GM23338 (cell line): ENCODE measurements around the gene SMARCC1. TPM values are rescaled to one million over a fixed set of nuclear protein-coding genes. Genes with fewer than 3 reads are reported as not detected.

Experiments used
- ATAC-seq: fragments of 200-7000 bp; cut with Tn5 transposase; 3 replicates; pipeline ENCODE4 v1.9.1; 2020
- DNase-seq: peaks from one replicate; pipeline ENCODE4 v3.0.0-alpha.2; 2015; ENCODE audit warnings: low spot score
- H2AFZ ChIP-seq: fragments of 200-600 bp; sonication (generic); 2 replicates; pipeline ENCODE4 v1.8.0; 2016; ENCODE audit warnings: antibody characterized with exemption, mild to moderate bottlenecking, moderate library complexity
- H3F3A ChIP-seq: fragments of 200-600 bp; sonication (generic); replicated peaks from 2 replicates; pipeline ENCODE4 v1.8.0; 2017; ENCODE audit warnings: antibody characterized with exemption, mixed run types, low read depth
- H3K27ac ChIP-seq: fragments of 200-600 bp; sonication (generic); 2 replicates; pipeline ENCODE4 v1.6.1; 2016; ENCODE audit warnings: low read depth
- H3K27me3 ChIP-seq: fragments of 200-600 bp; sonication (generic); 2 replicates; pipeline ENCODE4 v1.8.0; 2016; ENCODE audit warnings: mild to moderate bottlenecking, mixed run types, moderate library complexity; ENCODE audit not compliant: insufficient read depth
- H3K36me3 ChIP-seq: fragments of 200-600 bp; sonication (generic); 2 replicates; pipeline ENCODE4 v1.8.0; 2016; ENCODE audit warnings: mild to moderate bottlenecking; ENCODE audit not compliant: insufficient read depth
- H3K4me1 ChIP-seq: fragments of 200-600 bp; sonication (generic); 2 replicates; pipeline ENCODE4 v1.8.0; 2016; ENCODE audit warnings: mild to moderate bottlenecking, moderate library complexity; ENCODE audit not compliant: insufficient read depth
- H3K4me2 ChIP-seq: fragments of 200-600 bp; sonication (generic); 2 replicates; pipeline ENCODE4 v1.7.1; 2017; ENCODE audit warnings: mixed run types
- H3K4me3 ChIP-seq: fragments of 200-600 bp; sonication (generic); 2 replicates; pipeline ENCODE4 v1.6.1; 2016; ENCODE audit warnings: mixed run types
- H3K79me2 ChIP-seq: fragments of 200-600 bp; sonication (generic); replicated peaks from 2 replicates; pipeline ENCODE4 v1.8.0; 2017; ENCODE audit warnings: mild to moderate bottlenecking; ENCODE audit not compliant: insufficient read depth
- H3K9me2 ChIP-seq: fragments of 200-600 bp; sonication (generic); 2 replicates; pipeline ENCODE4 v1.8.0; 2017; ENCODE audit not compliant: insufficient read depth
- H4K20me1 ChIP-seq: fragments of 200-600 bp; sonication (generic); replicated peaks from 2 replicates; pipeline ENCODE4 v1.8.0; 2017; ENCODE audit warnings: mild to moderate bottlenecking; ENCODE audit not compliant: insufficient read depth
- H3K27ac Mint-ChIP-seq: 2 replicates; pipeline ENCODE4 v1.8.0; 2020; ENCODE audit warnings: inconsistent platforms, mild to moderate bottlenecking, moderate library complexity, mixed read lengths
- H3K27me3 Mint-ChIP-seq: 3 replicates; pipeline ENCODE4 v1.8.0; 2022; ENCODE audit warnings: low read depth, mild to moderate bottlenecking, moderate library complexity, mixed read lengths, inconsistent platforms; ENCODE audit not compliant: insufficient read depth, poor library complexity
- H3K36me3 Mint-ChIP-seq: 3 replicates; pipeline ENCODE4 v1.8.0; 2021; ENCODE audit warnings: low read depth, mild to moderate bottlenecking, inconsistent platforms, moderate library complexity, mixed read lengths
- H3K4me1 Mint-ChIP-seq: 3 replicates; pipeline ENCODE4 v1.8.0; 2020; ENCODE audit warnings: mild to moderate bottlenecking, inconsistent platforms, mixed read lengths
- H3K4me3 Mint-ChIP-seq: 3 replicates; pipeline ENCODE4 v1.8.0; 2021; ENCODE audit warnings: moderate library complexity, mild to moderate bottlenecking, inconsistent platforms, mixed read lengths
- H3K9me3 Mint-ChIP-seq: 3 replicates; pipeline ENCODE4 v1.8.0; 2020; ENCODE audit warnings: moderate library complexity, mild to moderate bottlenecking, inconsistent platforms, mixed read lengths
- CREB1 ChIP-seq: fragments of 250-450 bp; sonication (Bioruptor Pico); IDR thresholded peaks from 2 replicates; pipeline ENCODE4 v1.5.0; 2020; ENCODE audit warnings: low read depth, mild to moderate bottlenecking, moderate library complexity
- EZH2 ChIP-seq: fragments of 200-600 bp; sonication (generic); IDR thresholded peaks from one replicate; pipeline ENCODE4 v1.8.0; 2017; ENCODE audit warnings: antibody characterized with exemption, mild to moderate bottlenecking, low read depth; ENCODE audit not compliant: unreplicated experiment
- EZH2phosphoT487 ChIP-seq: fragments of 200-600 bp; sonication (generic); IDR thresholded peaks from one replicate; pipeline ENCODE4 v1.8.1; 2018; ENCODE audit warnings: antibody characterized with exemption; ENCODE audit not compliant: unreplicated experiment
- JUNB ChIP-seq: IDR thresholded peaks from one replicate; pipeline ENCODE4 v1.6.1; 2016; ENCODE audit warnings: antibody characterized with exemption; ENCODE audit not compliant: unreplicated experiment
- POLR2AphosphoS5 ChIP-seq: IDR thresholded peaks from 2 replicates; pipeline ENCODE4 v1.6.1; 2016; ENCODE audit warnings: antibody characterized with exemption, low read depth
- STAT1 ChIP-seq: IDR thresholded peaks from one replicate; pipeline ENCODE4 v1.6.1; 2016; ENCODE audit warnings: antibody characterized with exemption; ENCODE audit not compliant: unreplicated experiment
- ZNF114 ChIP-seq: fragments of 250-450 bp; sonication (Bioruptor Pico); IDR thresholded peaks from 2 replicates; pipeline ENCODE4 v1.5.0; 2020; ENCODE audit warnings: mild to moderate bottlenecking, moderate library complexity
- polyA plus RNA-seq: library from polyadenylated mRNA; unstranded; fragments of >200 nt; fragmentation: Nextera tagmentation; extraction: Ambion mirVana; gene quantifications from 2 replicates; pipeline ENCODE4 v1.2.1, GENCODE V29; 2016
- total RNA-seq: library from RNA; depleted of rRNA; stranded (reverse); fragments of >200 nt; shearing (Covaris generic); gene quantifications from 2 replicates; pipeline ENCODE4 v1.2.3, GENCODE V29; 2014
- TF ChIP-seq, protein P1 (sequence below): IDR thresholded peaks from 2 replicates; pipeline ENCODE4 v1.6.1; 2016; ENCODE audit warnings: antibody characterized with exemption
- TF ChIP-seq, protein P2 (sequence below): fragments of 250-450 bp; sonication (Bioruptor Pico); IDR thresholded peaks from 2 replicates; pipeline ENCODE4 v1.5.0; 2020; ENCODE audit warnings: mild to moderate bottlenecking, moderate library complexity
- TF ChIP-seq, protein P3 (sequence below), 2 experiments: fragments of 200-600 bp in 1 of 2; sonication (generic) in 1 of 2; conservative IDR thresholded peaks; 2 replicates each; pipeline versions ENCODE4 v1.5.1 to v1.6.1; 2016 to 2017; ENCODE audit warnings: antibody characterized with exemption in 2 of 2, low read depth in 2 of 2, mild to moderate bottlenecking in 2 of 2, moderate library complexity in 1 of 2
- TF ChIP-seq, protein P4 (sequence below): IDR thresholded peaks from one replicate; pipeline ENCODE4 v1.6.1; 2018; ENCODE audit warnings: antibody characterized with exemption; ENCODE audit not compliant: unreplicated experiment

SMARCC1 gene
- total and polyA plus RNA-seq, 2 experiments from 2014 or later, result 105 to 171 TPM

DNA sequence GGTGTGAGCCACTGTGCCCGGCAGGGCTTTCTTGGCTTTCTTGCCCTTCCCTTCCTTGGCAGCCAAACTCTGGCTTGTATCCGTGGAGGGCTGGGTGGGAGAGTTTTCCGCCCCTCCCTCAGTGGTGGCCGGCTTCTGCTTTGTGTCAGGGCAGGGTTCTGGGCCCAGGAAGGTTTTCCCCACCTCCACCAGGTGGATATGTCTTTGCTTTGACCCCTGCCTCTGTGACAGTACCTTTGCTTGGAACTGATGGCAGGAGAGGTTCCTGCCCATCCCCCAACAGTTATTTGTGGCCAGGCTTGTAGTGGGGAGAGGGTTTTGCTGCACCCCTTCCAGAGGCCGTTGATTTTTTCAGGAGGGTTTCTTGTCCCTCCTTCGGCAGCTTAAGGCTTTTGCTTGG, 227.4 kb downstream of the SMARCC1 start (continued):
- TF ChIP-seq CREB1 (CRISPR knock-in tag), result no peak
- TF ChIP-seq JUNB, result no peak
- TF ChIP-seq, protein P1, sequence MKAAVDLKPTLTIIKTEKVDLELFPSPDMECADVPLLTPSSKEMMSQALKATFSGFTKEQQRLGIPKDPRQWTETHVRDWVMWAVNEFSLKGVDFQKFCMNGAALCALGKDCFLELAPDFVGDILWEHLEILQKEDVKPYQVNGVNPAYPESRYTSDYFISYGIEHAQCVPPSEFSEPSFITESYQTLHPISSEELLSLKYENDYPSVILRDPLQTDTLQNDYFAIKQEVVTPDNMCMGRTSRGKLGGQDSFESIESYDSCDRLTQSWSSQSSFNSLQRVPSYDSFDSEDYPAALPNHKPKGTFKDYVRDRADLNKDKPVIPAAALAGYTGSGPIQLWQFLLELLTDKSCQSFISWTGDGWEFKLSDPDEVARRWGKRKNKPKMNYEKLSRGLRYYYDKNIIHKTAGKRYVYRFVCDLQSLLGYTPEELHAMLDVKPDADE, result no peak
- no peak for TF ChIP-seq ZNF114 (CRISPR knock-in tag)

DNA sequence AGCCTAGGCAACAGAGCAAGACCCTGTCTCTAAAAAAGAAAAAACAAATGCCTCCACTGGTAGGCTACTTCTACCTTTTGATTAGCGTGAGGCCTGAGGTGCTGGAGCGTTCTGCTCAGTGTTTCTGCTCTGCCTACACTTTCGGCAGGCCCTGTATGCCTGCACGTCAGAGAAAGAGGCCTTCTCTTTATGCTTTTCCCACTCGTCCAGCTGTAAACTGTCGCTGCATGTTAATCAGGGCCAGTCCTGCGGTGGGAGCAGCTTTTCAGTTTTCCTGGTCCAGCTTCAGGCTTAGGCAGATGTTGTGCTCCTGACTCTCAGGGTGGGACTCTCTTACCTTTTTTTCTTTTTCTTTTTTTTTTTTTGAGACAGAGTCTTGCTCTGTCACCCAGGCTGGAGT, 228.3 kb downstream of the SMARCC1 start:
- H4K20me1 ChIP-seq, result no peaks in the 10 kb centered on the region
- 0 out of 2 replicates have a peak overlapping the region, but pooled peaks have one; percentile 7 for H2AFZ ChIP-seq
- Mint-ChIP-seq H3K27me3 (peaks cover 2% of the 10 kb centered on the region), H3K4me1 (peaks cover 2% of the 10 kb centered on the region; the same call in 1 of the 3 replicates), H3K36me3 (no peaks in the 10 kb centered on the region), H3K27ac (no peak overlapping the region), H3K9me3 (no peaks in the 10 kb centered on the region), H3K4me3 (no peak overlapping the region)
- no peak overlapping the region for H3K4me3 ChIP-seq
- DNase-seq (no peak), ATAC-seq (no peak)
- no peaks in the 10 kb centered on the region for H3F3A ChIP-seq
- no peaks in the 10 kb centered on the region; the same call in 1 of the 2 replicates for H3K4me1 ChIP-seq
- no peaks in the 10 kb centered on the region for H3K36me3 ChIP-seq
- H3K4me2 ChIP-seq, result no peak overlapping the region
- H3K27ac ChIP-seq, result no peak overlapping the region
- no peaks in the 10 kb centered on the region for H3K27me3 ChIP-seq
- H3K9me2 ChIP-seq, result no peaks in the 10 kb centered on the region
- no peaks in the 10 kb centered on the region for H3K79me2 ChIP-seq
- TF ChIP-seq, protein P2, sequence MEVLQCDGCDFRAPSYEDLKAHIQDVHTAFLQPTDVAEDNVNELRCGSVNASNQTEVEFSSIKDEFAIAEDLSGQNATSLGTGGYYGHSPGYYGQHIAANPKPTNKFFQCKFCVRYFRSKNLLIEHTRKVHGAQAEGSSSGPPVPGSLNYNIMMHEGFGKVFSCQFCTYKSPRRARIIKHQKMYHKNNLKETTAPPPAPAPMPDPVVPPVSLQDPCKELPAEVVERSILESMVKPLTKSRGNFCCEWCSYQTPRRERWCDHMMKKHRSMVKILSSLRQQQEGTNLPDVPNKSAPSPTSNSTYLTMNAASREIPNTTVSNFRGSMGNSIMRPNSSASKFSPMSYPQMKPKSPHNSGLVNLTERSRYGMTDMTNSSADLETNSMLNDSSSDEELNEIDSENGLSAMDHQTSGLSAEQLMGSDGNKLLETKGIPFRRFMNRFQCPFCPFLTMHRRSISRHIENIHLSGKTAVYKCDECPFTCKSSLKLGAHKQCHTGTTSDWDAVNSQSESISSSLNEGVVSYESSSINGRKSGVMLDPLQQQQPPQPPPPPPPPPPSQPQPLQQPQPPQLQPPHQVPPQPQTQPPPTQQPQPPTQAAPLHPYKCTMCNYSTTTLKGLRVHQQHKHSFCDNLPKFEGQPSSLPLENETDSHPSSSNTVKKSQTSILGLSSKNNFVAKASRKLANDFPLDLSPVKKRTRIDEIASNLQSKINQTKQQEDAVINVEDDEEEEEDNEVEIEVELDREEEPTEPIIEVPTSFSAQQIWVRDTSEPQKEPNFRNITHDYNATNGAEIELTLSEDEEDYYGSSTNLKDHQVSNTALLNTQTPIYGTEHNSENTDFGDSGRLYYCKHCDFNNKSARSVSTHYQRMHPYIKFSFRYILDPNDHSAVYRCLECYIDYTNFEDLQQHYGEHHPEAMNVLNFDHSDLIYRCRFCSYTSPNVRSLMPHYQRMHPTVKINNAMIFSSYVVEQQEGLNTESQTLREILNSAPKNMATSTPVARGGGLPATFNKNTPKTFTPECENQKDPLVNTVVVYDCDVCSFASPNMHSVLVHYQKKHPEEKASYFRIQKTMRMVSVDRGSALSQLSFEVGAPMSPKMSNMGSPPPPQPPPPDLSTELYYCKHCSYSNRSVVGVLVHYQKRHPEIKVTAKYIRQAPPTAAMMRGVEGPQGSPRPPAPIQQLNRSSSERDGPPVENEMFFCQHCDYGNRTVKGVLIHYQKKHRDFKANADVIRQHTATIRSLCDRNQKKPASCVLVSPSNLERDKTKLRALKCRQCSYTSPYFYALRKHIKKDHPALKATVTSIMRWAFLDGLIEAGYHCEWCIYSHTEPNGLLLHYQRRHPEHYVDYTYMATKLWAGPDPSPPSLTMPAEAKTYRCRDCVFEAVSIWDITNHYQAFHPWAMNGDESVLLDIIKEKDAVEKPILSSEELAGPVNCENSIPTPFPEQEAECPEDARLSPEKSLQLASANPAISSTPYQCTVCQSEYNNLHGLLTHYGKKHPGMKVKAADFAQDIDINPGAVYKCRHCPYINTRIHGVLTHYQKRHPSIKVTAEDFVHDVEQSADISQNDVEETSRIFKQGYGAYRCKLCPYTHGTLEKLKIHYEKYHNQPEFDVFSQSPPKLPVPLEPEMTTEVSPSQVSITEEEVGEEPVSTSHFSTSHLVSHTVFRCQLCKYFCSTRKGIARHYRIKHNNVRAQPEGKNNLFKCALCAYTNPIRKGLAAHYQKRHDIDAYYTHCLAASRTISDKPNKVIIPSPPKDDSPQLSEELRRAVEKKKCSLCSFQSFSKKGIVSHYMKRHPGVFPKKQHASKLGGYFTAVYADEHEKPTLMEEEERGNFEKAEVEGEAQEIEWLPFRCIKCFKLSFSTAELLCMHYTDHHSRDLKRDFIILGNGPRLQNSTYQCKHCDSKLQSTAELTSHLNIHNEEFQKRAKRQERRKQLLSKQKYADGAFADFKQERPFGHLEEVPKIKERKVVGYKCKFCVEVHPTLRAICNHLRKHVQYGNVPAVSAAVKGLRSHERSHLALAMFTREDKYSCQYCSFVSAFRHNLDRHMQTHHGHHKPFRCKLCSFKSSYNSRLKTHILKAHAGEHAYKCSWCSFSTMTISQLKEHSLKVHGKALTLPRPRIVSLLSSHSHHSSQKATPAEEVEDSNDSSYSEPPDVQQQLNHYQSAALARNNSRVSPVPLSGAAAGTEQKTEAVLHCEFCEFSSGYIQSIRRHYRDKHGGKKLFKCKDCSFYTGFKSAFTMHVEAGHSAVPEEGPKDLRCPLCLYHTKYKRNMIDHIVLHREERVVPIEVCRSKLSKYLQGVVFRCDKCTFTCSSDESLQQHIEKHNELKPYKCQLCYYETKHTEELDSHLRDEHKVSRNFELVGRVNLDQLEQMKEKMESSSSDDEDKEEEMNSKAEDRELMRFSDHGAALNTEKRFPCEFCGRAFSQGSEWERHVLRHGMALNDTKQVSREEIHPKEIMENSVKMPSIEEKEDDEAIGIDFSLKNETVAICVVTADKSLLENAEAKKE (CRISPR knock-in tag), result no peak
- TF ChIP-seq, protein P1, result no peak
- TF ChIP-seq JUNB (no peak), STAT1 (no peak), POLR2AphosphoS5 (no peak), EZH2 (no peak), EZH2phosphoT487 (no peak), CREB1 (CRISPR knock-in tag) (no peak)
- TF ChIP-seq, protein P3, sequence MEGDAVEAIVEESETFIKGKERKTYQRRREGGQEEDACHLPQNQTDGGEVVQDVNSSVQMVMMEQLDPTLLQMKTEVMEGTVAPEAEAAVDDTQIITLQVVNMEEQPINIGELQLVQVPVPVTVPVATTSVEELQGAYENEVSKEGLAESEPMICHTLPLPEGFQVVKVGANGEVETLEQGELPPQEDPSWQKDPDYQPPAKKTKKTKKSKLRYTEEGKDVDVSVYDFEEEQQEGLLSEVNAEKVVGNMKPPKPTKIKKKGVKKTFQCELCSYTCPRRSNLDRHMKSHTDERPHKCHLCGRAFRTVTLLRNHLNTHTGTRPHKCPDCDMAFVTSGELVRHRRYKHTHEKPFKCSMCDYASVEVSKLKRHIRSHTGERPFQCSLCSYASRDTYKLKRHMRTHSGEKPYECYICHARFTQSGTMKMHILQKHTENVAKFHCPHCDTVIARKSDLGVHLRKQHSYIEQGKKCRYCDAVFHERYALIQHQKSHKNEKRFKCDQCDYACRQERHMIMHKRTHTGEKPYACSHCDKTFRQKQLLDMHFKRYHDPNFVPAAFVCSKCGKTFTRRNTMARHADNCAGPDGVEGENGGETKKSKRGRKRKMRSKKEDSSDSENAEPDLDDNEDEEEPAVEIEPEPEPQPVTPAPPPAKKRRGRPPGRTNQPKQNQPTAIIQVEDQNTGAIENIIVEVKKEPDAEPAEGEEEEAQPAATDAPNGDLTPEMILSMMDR (conservative IDR thresholded peaks at IDR 0.05; ENCODE audit: low read depth in 2 of 2), result no peak
- TF ChIP-seq, protein P4, sequence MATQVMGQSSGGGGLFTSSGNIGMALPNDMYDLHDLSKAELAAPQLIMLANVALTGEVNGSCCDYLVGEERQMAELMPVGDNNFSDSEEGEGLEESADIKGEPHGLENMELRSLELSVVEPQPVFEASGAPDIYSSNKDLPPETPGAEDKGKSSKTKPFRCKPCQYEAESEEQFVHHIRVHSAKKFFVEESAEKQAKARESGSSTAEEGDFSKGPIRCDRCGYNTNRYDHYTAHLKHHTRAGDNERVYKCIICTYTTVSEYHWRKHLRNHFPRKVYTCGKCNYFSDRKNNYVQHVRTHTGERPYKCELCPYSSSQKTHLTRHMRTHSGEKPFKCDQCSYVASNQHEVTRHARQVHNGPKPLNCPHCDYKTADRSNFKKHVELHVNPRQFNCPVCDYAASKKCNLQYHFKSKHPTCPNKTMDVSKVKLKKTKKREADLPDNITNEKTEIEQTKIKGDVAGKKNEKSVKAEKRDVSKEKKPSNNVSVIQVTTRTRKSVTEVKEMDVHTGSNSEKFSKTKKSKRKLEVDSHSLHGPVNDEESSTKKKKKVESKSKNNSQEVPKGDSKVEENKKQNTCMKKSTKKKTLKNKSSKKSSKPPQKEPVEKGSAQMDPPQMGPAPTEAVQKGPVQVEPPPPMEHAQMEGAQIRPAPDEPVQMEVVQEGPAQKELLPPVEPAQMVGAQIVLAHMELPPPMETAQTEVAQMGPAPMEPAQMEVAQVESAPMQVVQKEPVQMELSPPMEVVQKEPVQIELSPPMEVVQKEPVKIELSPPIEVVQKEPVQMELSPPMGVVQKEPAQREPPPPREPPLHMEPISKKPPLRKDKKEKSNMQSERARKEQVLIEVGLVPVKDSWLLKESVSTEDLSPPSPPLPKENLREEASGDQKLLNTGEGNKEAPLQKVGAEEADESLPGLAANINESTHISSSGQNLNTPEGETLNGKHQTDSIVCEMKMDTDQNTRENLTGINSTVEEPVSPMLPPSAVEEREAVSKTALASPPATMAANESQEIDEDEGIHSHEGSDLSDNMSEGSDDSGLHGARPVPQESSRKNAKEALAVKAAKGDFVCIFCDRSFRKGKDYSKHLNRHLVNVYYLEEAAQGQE, result no peak
